ENCODE results near the gene DAP.

Gene DAP

GRCh38 chr5:10706326-10706725 lies 54.7 kb downstream of the DAP start:
- H3K4me3 ChIP-seq (ENCODE audit: low read depth in 1 of 5, low read length in 5 of 5) = no peak overlapping the region
- H3K36me3 ChIP-seq (ENCODE audit: control insufficient read depth in 5 of 5, insufficient read depth in 5 of 5, low read length in 5 of 5) = peaks cover 0 to 14% (median 3%) of the 10 kb centered on the region in 5 donors
- H3K4me1 ChIP-seq (ENCODE audit: control insufficient read depth in 5 of 5, insufficient read depth in 5 of 5, low read length in 5 of 5) = peaks cover 0 to 16% (median 5%) of the 10 kb centered on the region in 5 donors
- H3K27me3 ChIP-seq (ENCODE audit: control insufficient read depth in 5 of 5, insufficient read depth in 4 of 5, low read length in 5 of 5) = no peaks in the 10 kb centered on the region
- H3K9ac ChIP-seq (ENCODE audit: low read length in 5 of 5) = no peak overlapping the region
- H3K27ac ChIP-seq (ENCODE audit: low read depth, low read length) = no peak overlapping the region
- H3K9me3 ChIP-seq (ENCODE audit: control insufficient read depth in 5 of 5, low read length in 5 of 5) = no peaks in the 10 kb centered on the region

- H3K9ac ChIP-seq (ENCODE audit: low read length in 5 of 5) = no peak overlapping the region
- H3K4me3 ChIP-seq (ENCODE audit: low read depth in 1 of 5, low read length in 5 of 5) = no peak overlapping the region
- H3K4me1 ChIP-seq (ENCODE audit: control insufficient read depth in 5 of 5, insufficient read depth in 5 of 5, low read length in 5 of 5) = peaks cover 0 to 16% (median 5%) of the 10 kb centered on the region in 5 donors
- peaks cover 0 to 14% (median 3%) of the 10 kb centered on the region in 5 donors for H3K36me3 ChIP-seq (ENCODE audit: control insufficient read depth in 5 of 5, insufficient read depth in 5 of 5, low read length in 5 of 5)
- no peak overlapping the region for H3K27ac ChIP-seq (ENCODE audit: low read depth, low read length)
- H3K9me3 ChIP-seq (ENCODE audit: control insufficient read depth in 5 of 5, low read length in 5 of 5) = no peaks in the 10 kb centered on the region
- H3K27me3 ChIP-seq (ENCODE audit: control insufficient read depth in 5 of 5, insufficient read depth in 4 of 5, low read length in 5 of 5) = no peaks in the 10 kb centered on the region
Observed at GRCh38 chr5:10705747-10706146, 55.3 kb downstream of the DAP start.

- Histone ChIP-seq H3K9me3 (ENCODE audit: control insufficient read depth in 5 of 5, low read length in 5 of 5) (no peaks in the 10 kb centered on the region), H3K9ac (ENCODE audit: low read length in 5 of 5) (no peak overlapping the region), H3K27ac (ENCODE audit: low read depth, low read length) (no peak overlapping the region), H3K4me3 (ENCODE audit: low read depth in 1 of 5, low read length in 5 of 5) (no peak overlapping the region), H3K27me3 (ENCODE audit: control insufficient read depth in 5 of 5, insufficient read depth in 4 of 5, low read length in 5 of 5) (no peaks in the 10 kb centered on the region), H3K36me3 (ENCODE audit: control insufficient read depth in 5 of 5, insufficient read depth in 5 of 5, low read length in 5 of 5) (peaks cover 0 to 11% (median 3%) of the 10 kb centered on the region in 5 donors), H3K4me1 (ENCODE audit: control insufficient read depth in 5 of 5, insufficient read depth in 5 of 5, low read length in 5 of 5) (peaks cover 0 to 16% (median 5%) of the 10 kb centered on the region in 5 donors)
Observed at GRCh38 chr5:10704949-10705621, 55.9 kb downstream of the DAP start.

- Histone ChIP-seq H3K27me3 (ENCODE audit: control insufficient read depth in 5 of 5, insufficient read depth in 4 of 5, low read length in 5 of 5) (no peaks in the 10 kb centered on the region), H3K4me3 (ENCODE audit: low read depth in 1 of 5, low read length in 5 of 5) (no peak overlapping the region), H3K4me1 (ENCODE audit: control insufficient read depth in 5 of 5, insufficient read depth in 5 of 5, low read length in 5 of 5) (peaks cover 0 to 16% (median 5%) of the 10 kb centered on the region in 5 donors), H3K9ac (ENCODE audit: low read length in 5 of 5) (no peak overlapping the region), H3K36me3 (ENCODE audit: control insufficient read depth in 5 of 5, insufficient read depth in 5 of 5, low read length in 5 of 5) (peaks cover 0 to 4% (median 0%) of the 10 kb centered on the region in 5 donors), H3K27ac (ENCODE audit: low read depth, low read length) (no peak overlapping the region), H3K9me3 (ENCODE audit: control insufficient read depth in 5 of 5, low read length in 5 of 5) (no peaks in the 10 kb centered on the region)
Observed at GRCh38 chr5:10703676-10704075, 57.4 kb downstream of the DAP start.

GRCh38 chr5:10702911-10703491 lies 58.0 kb downstream of the DAP start:
- no peaks in the 10 kb centered on the region for H3K27me3 ChIP-seq (ENCODE audit: control insufficient read depth in 5 of 5, insufficient read depth in 4 of 5, low read length in 5 of 5)
- peaks cover 0 to 16% (median 5%) of the 10 kb centered on the region in 5 donors for H3K4me1 ChIP-seq (ENCODE audit: control insufficient read depth in 5 of 5, insufficient read depth in 5 of 5, low read length in 5 of 5)
- H3K4me3 ChIP-seq (ENCODE audit: low read depth in 1 of 5, low read length in 5 of 5) = no peak overlapping the region
- H3K9ac ChIP-seq (ENCODE audit: low read length in 5 of 5) = no peak overlapping the region
- no peak overlapping the region for H3K27ac ChIP-seq (ENCODE audit: low read depth, low read length)
- H3K36me3 ChIP-seq (ENCODE audit: control insufficient read depth in 5 of 5, insufficient read depth in 5 of 5, low read length in 5 of 5) = peaks cover 0 to 4% (median 0%) of the 10 kb centered on the region in 5 donors
- H3K9me3 ChIP-seq (ENCODE audit: control insufficient read depth in 5 of 5, low read length in 5 of 5) = no peaks in the 10 kb centered on the region

- no peak overlapping the region for H3K27ac ChIP-seq (ENCODE audit: low read depth, low read length)
- H3K4me1 ChIP-seq (ENCODE audit: control insufficient read depth in 5 of 5, insufficient read depth in 5 of 5, low read length in 5 of 5) = peaks cover 0 to 16% (median 5%) of the 10 kb centered on the region in 5 donors
- no peak overlapping the region for H3K9ac ChIP-seq (ENCODE audit: low read length in 5 of 5)
- H3K9me3 ChIP-seq (ENCODE audit: control insufficient read depth in 5 of 5, low read length in 5 of 5) = no peaks in the 10 kb centered on the region
- no peaks in the 10 kb centered on the region for H3K27me3 ChIP-seq (ENCODE audit: control insufficient read depth in 5 of 5, insufficient read depth in 4 of 5, low read length in 5 of 5)
- H3K4me3 ChIP-seq (ENCODE audit: low read depth in 1 of 5, low read length in 5 of 5) = no peak overlapping the region
- no peaks in the 10 kb centered on the region for H3K36me3 ChIP-seq (ENCODE audit: control insufficient read depth in 5 of 5, insufficient read depth in 5 of 5, low read length in 5 of 5)
Observed at GRCh38 chr5:10702040-10702629, 58.9 kb downstream of the DAP start.

GRCh38 chr5:10701567-10702039 lies 59.4 kb downstream of the DAP start:
- Histone ChIP-seq H3K36me3 (ENCODE audit: control insufficient read depth in 5 of 5, insufficient read depth in 5 of 5, low read length in 5 of 5) (no peaks in the 10 kb centered on the region), H3K27ac (ENCODE audit: low read depth, low read length) (no peak overlapping the region), H3K9me3 (ENCODE audit: control insufficient read depth in 5 of 5, low read length in 5 of 5) (no peaks in the 10 kb centered on the region), H3K4me1 (ENCODE audit: control insufficient read depth in 5 of 5, insufficient read depth in 5 of 5, low read length in 5 of 5) (peaks cover 0 to 16% (median 5%) of the 10 kb centered on the region in 5 donors), H3K27me3 (ENCODE audit: control insufficient read depth in 5 of 5, insufficient read depth in 4 of 5, low read length in 5 of 5) (no peaks in the 10 kb centered on the region), H3K9ac (ENCODE audit: low read length in 5 of 5) (no peak overlapping the region), H3K4me3 (ENCODE audit: low read depth in 1 of 5, low read length in 5 of 5) (no peak overlapping the region)

GRCh38 chr5:10700516-10700915 lies 60.5 kb downstream of the DAP start:
- Histone ChIP-seq H3K4me1 (ENCODE audit: control insufficient read depth in 5 of 5, insufficient read depth in 5 of 5, low read length in 5 of 5) (peaks cover 0 to 15% (median 5%) of the 10 kb centered on the region in 5 donors), H3K4me3 (ENCODE audit: low read depth in 1 of 5, low read length in 5 of 5) (no peak overlapping the region), H3K9ac (ENCODE audit: low read length in 5 of 5) (no peak overlapping the region), H3K27ac (ENCODE audit: low read depth, low read length) (no peak overlapping the region), H3K9me3 (ENCODE audit: control insufficient read depth in 5 of 5, low read length in 5 of 5) (no peaks in the 10 kb centered on the region), H3K27me3 (ENCODE audit: control insufficient read depth in 5 of 5, insufficient read depth in 4 of 5, low read length in 5 of 5) (no peaks in the 10 kb centered on the region), H3K36me3 (ENCODE audit: control insufficient read depth in 5 of 5, insufficient read depth in 5 of 5, low read length in 5 of 5) (no peaks in the 10 kb centered on the region)

GRCh38 chr5:10699987-10700386 lies 61.0 kb downstream of the DAP start:
- Histone ChIP-seq H3K4me1 (ENCODE audit: control insufficient read depth in 5 of 5, insufficient read depth in 5 of 5, low read length in 5 of 5) (peaks cover 0 to 15% (median 5%) of the 10 kb centered on the region in 5 donors), H3K4me3 (ENCODE audit: low read depth in 1 of 5, low read length in 5 of 5) (no peak overlapping the region), H3K36me3 (ENCODE audit: control insufficient read depth in 5 of 5, insufficient read depth in 5 of 5, low read length in 5 of 5) (no peaks in the 10 kb centered on the region), H3K27me3 (ENCODE audit: control insufficient read depth in 5 of 5, insufficient read depth in 4 of 5, low read length in 5 of 5) (no peaks in the 10 kb centered on the region), H3K27ac (ENCODE audit: low read depth, low read length) (no peak overlapping the region), H3K9me3 (ENCODE audit: control insufficient read depth in 5 of 5, low read length in 5 of 5) (no peaks in the 10 kb centered on the region), H3K9ac (ENCODE audit: low read length in 5 of 5) (no peak overlapping the region)

- H3K9ac ChIP-seq (ENCODE audit: low read length in 5 of 5) = no peak overlapping the region
- H3K27ac ChIP-seq (ENCODE audit: low read depth, low read length) = no peak overlapping the region
- H3K27me3 ChIP-seq (ENCODE audit: control insufficient read depth in 5 of 5, insufficient read depth in 4 of 5, low read length in 5 of 5) = no peaks in the 10 kb centered on the region
- peaks cover 0 to 8% (median 0%) of the 10 kb centered on the region in 5 donors for H3K4me1 ChIP-seq (ENCODE audit: control insufficient read depth in 5 of 5, insufficient read depth in 5 of 5, low read length in 5 of 5)
- H3K9me3 ChIP-seq (ENCODE audit: control insufficient read depth in 5 of 5, low read length in 5 of 5) = no peaks in the 10 kb centered on the region
- no peak overlapping the region for H3K4me3 ChIP-seq (ENCODE audit: low read depth in 1 of 5, low read length in 5 of 5)
- H3K36me3 ChIP-seq (ENCODE audit: control insufficient read depth in 5 of 5, insufficient read depth in 5 of 5, low read length in 5 of 5) = no peaks in the 10 kb centered on the region
Observed at GRCh38 chr5:10699281-10699874, 61.7 kb downstream of the DAP start.
